Measurements from ENCODE around the gene CLDN24.

Gene CLDN24

GRCh38 chr4:183329244-183329643 lies 7.0 kb upstream of the CLDN24 start:
- no peak for TF ChIP-seq MAX (IDR thresholded peaks at IDR 0.05)
- no peak for TF ChIP-seq ZBTB7A (IDR thresholded peaks at IDR 0.05; ENCODE audit: low read depth)
- no peak for TF ChIP-seq EP300 (IDR thresholded peaks at IDR 0.05; ENCODE audit: borderline replicate concordance)
- no peak for TF ChIP-seq CEBPB (IDR thresholded peaks at IDR 0.05)
- no peak for TF ChIP-seq FOXM1 (IDR thresholded peaks at IDR 0.05; ENCODE audit: borderline replicate concordance, low read depth)
- TF ChIP-seq TAF1 (IDR thresholded peaks at IDR 0.05; ENCODE audit: low read depth) = no peak
- no peak for TF ChIP-seq REST (IDR thresholded peaks at IDR 0.05; ENCODE audit: low read depth)
- TF ChIP-seq USF1 (IDR thresholded peaks at IDR 0.05) = no peak
- TF ChIP-seq EGR1 (IDR thresholded peaks at IDR 0.05) = no peak
- TF ChIP-seq TEAD4 (IDR thresholded peaks at IDR 0.05) = no peak

GRCh38 chr4:183328832-183329231 lies 6.6 kb upstream of the CLDN24 start:
- TF ChIP-seq RAD21 (IDR thresholded peaks at IDR 0.05; ENCODE audit: low read depth) = no peak
- TF ChIP-seq TEAD4 (IDR thresholded peaks at IDR 0.05) = no peak
- no peak for TF ChIP-seq CREB1 (IDR thresholded peaks at IDR 0.05; ENCODE audit: low read depth)
- TF ChIP-seq EP300 (IDR thresholded peaks at IDR 0.05; ENCODE audit: borderline replicate concordance) = no peak
- no peak for TF ChIP-seq MAX (IDR thresholded peaks at IDR 0.05)
- no peak for TF ChIP-seq YY1 (IDR thresholded peaks at IDR 0.05; ENCODE audit: low read depth)
- TF ChIP-seq CEBPB (IDR thresholded peaks at IDR 0.05) = no peak
- no peak for TF ChIP-seq USF1 (IDR thresholded peaks at IDR 0.05)
- TF ChIP-seq TCF12 (IDR thresholded peaks at IDR 0.05; ENCODE audit: low read depth) = no peak

- TF ChIP-seq CEBPB (IDR thresholded peaks at IDR 0.05) (no peak), FOXM1 (IDR thresholded peaks at IDR 0.05; ENCODE audit: borderline replicate concordance, low read depth) (no peak), RAD21 (IDR thresholded peaks at IDR 0.05; ENCODE audit: low read depth) (no peak), CREB1 (IDR thresholded peaks at IDR 0.05; ENCODE audit: low read depth) (no peak), TEAD4 (IDR thresholded peaks at IDR 0.05) (no peak), EGR1 (IDR thresholded peaks at IDR 0.05) (no peak), REST (IDR thresholded peaks at IDR 0.05; ENCODE audit: low read depth) (no peak), NFIC (IDR thresholded peaks at IDR 0.05) (no peak), TCF12 (IDR thresholded peaks at IDR 0.05; ENCODE audit: low read depth) (no peak), EP300 (IDR thresholded peaks at IDR 0.05; ENCODE audit: borderline replicate concordance) (no peak), USF1 (IDR thresholded peaks at IDR 0.05) (no peak)
These were observed 5.6 kb upstream of the CLDN24 start for GRCh38 chr4:183327827-183328226.

- TF ChIP-seq YY1 (IDR thresholded peaks at IDR 0.05; ENCODE audit: low read depth) (no peak), FOXM1 (IDR thresholded peaks at IDR 0.05; ENCODE audit: borderline replicate concordance, low read depth) (no peak), RAD21 (IDR thresholded peaks at IDR 0.05; ENCODE audit: low read depth) (no peak), EP300 (IDR thresholded peaks at IDR 0.05; ENCODE audit: borderline replicate concordance) (no peak), USF1 (IDR thresholded peaks at IDR 0.05) (no peak), TCF12 (IDR thresholded peaks at IDR 0.05; ENCODE audit: low read depth) (no peak), ZBTB7A (IDR thresholded peaks at IDR 0.05; ENCODE audit: low read depth) (no peak), EGR1 (IDR thresholded peaks at IDR 0.05) (no peak), REST (IDR thresholded peaks at IDR 0.05; ENCODE audit: low read depth) (no peak)
These were observed 4.6 kb upstream of the CLDN24 start for GRCh38 chr4:183326853-183327252.
